MM.1S (cell line): Measurements from ENCODE around the gene SIRT7.
A peak's percentile ranks its signal among the peaks of the same experiment; 100 is the strongest.

Source experiments
- DNase-seq: peaks from one replicate; pipeline ENCODE4 v3.0.0-alpha.2; 2015
- H2AFZ ChIP-seq: fragments of 300-600 bp; sonication (generic); 2 replicates; pipeline ENCODE4 v1.6.0; 2016; ENCODE audit warnings: antibody characterized with exemption, low read length
- H3F3A ChIP-seq: fragments of 300-600 bp; sonication (generic); 2 replicates; pipeline ENCODE4 v1.6.1; 2016; ENCODE audit warnings: mild to moderate bottlenecking, antibody characterized with exemption, low read length, moderate library complexity, mixed read lengths; ENCODE audit not compliant: insufficient read depth
- H3K27ac ChIP-seq: fragments of 300-600 bp; sonication (generic); 2 replicates; pipeline ENCODE4 v1.5.1; 2016; ENCODE audit warnings: mild to moderate bottlenecking, low read length
- H3K27me3 ChIP-seq: fragments of 300-600 bp; sonication (generic); replicated peaks from 2 replicates; pipeline ENCODE4 v1.6.0; 2016; ENCODE audit warnings: low read length; ENCODE audit not compliant: insufficient read depth
- H3K36me3 ChIP-seq: fragments of 300-600 bp; sonication (generic); replicated peaks from 2 replicates; pipeline ENCODE4 v1.6.1; 2016; ENCODE audit warnings: mild to moderate bottlenecking, low read length, mixed read lengths; ENCODE audit not compliant: insufficient read depth
- H3K4me1 ChIP-seq: fragments of 300-600 bp; sonication (generic); 2 replicates; pipeline ENCODE4 v1.6.1; 2016; ENCODE audit warnings: low read length, mixed read lengths
- H3K4me2 ChIP-seq: fragments of 300-600 bp; sonication (generic); 2 replicates; pipeline ENCODE4 v1.6.0; 2016; ENCODE audit warnings: low read depth, low read length
- H3K4me3 ChIP-seq: fragments of 300-600 bp; sonication (generic); 2 replicates; pipeline ENCODE4 v1.5.1; 2016; ENCODE audit warnings: low read length, mixed read lengths
- H3K79me2 ChIP-seq: fragments of 300-600 bp; sonication (generic); 2 replicates; pipeline ENCODE4 v1.6.1; 2016; ENCODE audit warnings: mixed run types, low read length, mixed read lengths
- H3K9ac ChIP-seq: fragments of 300-600 bp; sonication (generic); 2 replicates; pipeline ENCODE4 v1.6.1; 2016; ENCODE audit warnings: low read length, mixed read lengths
- H3K9me2 ChIP-seq: fragments of 300-600 bp; sonication (generic); replicated peaks from 2 replicates; pipeline ENCODE4 v1.6.1; 2016; ENCODE audit warnings: mild to moderate bottlenecking, low read length, mixed read lengths; ENCODE audit not compliant: insufficient read depth
- H3K9me3 ChIP-seq: fragments of 300-600 bp; sonication (generic); replicated peaks from 2 replicates; pipeline ENCODE4 v1.6.1; 2016; ENCODE audit warnings: mild to moderate bottlenecking, low read length, mixed read lengths; ENCODE audit not compliant: insufficient read depth
- H4K20me1 ChIP-seq: fragments of 300-600 bp; sonication (generic); 2 replicates; pipeline ENCODE4 v1.6.1; 2016; ENCODE audit warnings: mild to moderate bottlenecking, low read length, moderate library complexity, mixed read lengths; ENCODE audit not compliant: insufficient read depth
- EZH2 ChIP-seq: fragments of 300-600 bp; sonication (generic); optimal IDR thresholded peaks from 2 replicates; pipeline ENCODE3; 2017; ENCODE audit warnings: low read depth, mild to moderate bottlenecking, antibody characterized with exemption, low read length, mixed read lengths
- EZH2phosphoT487 ChIP-seq: fragments of 300-600 bp; sonication (generic); IDR thresholded peaks from 2 replicates; pipeline ENCODE4 v1.6.1; 2018; ENCODE audit warnings: antibody characterized with exemption, low read length
- TF ChIP-seq, protein P1 (sequence below): fragments of 300-600 bp; sonication (generic); IDR thresholded peaks from 2 replicates; pipeline ENCODE4 v1.5.1; 2016; ENCODE audit warnings: antibody characterized with exemption, low read length, mixed read lengths

The SIRT7 gene

DNA sequence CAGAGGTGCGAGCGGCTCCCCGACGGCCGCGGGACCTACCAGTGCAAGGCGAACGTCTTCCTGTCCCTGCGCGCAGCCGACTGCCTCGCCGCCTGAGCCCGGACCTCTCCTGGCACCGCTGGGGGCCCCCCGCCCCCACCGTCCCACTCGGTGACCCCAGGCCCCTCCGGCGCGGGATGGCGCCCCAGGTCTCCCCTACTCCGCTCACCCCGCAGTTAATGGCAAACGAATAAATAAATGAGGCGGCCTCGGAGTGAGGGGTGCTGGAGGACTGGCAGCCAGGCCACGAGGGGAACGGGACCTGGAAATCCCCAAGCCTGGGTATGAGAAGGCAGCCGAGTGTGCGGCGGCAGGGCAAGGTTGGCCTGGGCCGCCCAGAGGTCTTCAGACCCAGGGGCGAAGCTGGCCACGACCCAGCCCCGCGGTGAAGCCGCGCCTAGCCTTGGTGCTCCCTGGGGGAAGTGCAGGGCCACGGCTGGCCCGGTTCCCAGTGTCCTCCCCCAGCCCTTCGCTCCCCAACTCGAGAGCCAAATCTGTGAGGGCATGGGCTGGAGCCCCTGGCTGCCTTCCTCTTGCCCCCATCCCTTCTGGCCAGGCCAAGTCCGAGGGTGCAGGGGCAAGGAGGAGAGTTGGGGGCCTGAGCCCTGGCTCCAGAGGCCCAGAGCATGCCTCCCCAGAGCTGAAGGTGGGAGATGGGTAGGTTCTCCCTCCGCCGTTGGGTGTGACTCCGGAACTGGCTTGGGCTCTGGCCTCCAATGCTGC is 15.1 kb downstream of the SIRT7 start:
- Histone ChIP-seq H3K79me2 (no peaks in the 10 kb centered on the region), H3K4me1 (no peaks in the 10 kb centered on the region), H2AFZ (no peak overlapping the region), H3K9ac (no peak overlapping the region), H3K4me3 (no peak overlapping the region), H3K27ac (no peak overlapping the region), H3K27me3 (no peaks in the 10 kb centered on the region; the same call in 1 of the 2 replicates), H3K4me2 (peak overlapping the region; percentile 24; the same call in 1 of the 2 replicates), H3F3A (no peaks in the 10 kb centered on the region), H4K20me1 (no peaks in the 10 kb centered on the region), H3K36me3 (no peaks in the 10 kb centered on the region), H3K9me3 (no peaks in the 10 kb centered on the region), H3K9me2 (no peaks in the 10 kb centered on the region)
- TF ChIP-seq EZH2phosphoT487 = no peak
- TF ChIP-seq, protein P1, sequence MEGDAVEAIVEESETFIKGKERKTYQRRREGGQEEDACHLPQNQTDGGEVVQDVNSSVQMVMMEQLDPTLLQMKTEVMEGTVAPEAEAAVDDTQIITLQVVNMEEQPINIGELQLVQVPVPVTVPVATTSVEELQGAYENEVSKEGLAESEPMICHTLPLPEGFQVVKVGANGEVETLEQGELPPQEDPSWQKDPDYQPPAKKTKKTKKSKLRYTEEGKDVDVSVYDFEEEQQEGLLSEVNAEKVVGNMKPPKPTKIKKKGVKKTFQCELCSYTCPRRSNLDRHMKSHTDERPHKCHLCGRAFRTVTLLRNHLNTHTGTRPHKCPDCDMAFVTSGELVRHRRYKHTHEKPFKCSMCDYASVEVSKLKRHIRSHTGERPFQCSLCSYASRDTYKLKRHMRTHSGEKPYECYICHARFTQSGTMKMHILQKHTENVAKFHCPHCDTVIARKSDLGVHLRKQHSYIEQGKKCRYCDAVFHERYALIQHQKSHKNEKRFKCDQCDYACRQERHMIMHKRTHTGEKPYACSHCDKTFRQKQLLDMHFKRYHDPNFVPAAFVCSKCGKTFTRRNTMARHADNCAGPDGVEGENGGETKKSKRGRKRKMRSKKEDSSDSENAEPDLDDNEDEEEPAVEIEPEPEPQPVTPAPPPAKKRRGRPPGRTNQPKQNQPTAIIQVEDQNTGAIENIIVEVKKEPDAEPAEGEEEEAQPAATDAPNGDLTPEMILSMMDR = no peak
- no peak for TF ChIP-seq EZH2
- DNase-seq = no peak

GRCh38 chr17:81902023-81902652 is 15.8 kb downstream of the SIRT7 start, which contains the start of gene NPB:
NPB (plus strand) TSS chr17:81902238; CDS start chr17:81902278, 40 bp downstream.
- DNase-seq = no peak
- Histone ChIP-seq H3K4me2 (peak within 1 kb of the TSS; percentile 24; the same call in 1 of the 2 replicates), H3K27ac (no peak within 1 kb of the TSS), H3K9me2 (no peaks in the 10 kb centered on the region), H4K20me1 (no peaks in the 10 kb centered on the region), H3K4me1 (no peaks in the 10 kb centered on the region), H3K4me3 (no peak within 1 kb of the TSS), H3K79me2 (no peaks in the 10 kb centered on the region), H3K27me3 (no peaks in the 10 kb centered on the region; the same call in 1 of the 2 replicates), H3K9ac (no peak within 1 kb of the TSS), H3F3A (no peaks in the 10 kb centered on the region), H2AFZ (no peak within 1 kb of the TSS), H3K36me3 (no peaks in the 10 kb centered on the region), H3K9me3 (no peaks in the 10 kb centered on the region)
- TF ChIP-seq EZH2 (no peak), EZH2phosphoT487 (no peak)
- TF ChIP-seq, protein P1 = no peak

DNA sequence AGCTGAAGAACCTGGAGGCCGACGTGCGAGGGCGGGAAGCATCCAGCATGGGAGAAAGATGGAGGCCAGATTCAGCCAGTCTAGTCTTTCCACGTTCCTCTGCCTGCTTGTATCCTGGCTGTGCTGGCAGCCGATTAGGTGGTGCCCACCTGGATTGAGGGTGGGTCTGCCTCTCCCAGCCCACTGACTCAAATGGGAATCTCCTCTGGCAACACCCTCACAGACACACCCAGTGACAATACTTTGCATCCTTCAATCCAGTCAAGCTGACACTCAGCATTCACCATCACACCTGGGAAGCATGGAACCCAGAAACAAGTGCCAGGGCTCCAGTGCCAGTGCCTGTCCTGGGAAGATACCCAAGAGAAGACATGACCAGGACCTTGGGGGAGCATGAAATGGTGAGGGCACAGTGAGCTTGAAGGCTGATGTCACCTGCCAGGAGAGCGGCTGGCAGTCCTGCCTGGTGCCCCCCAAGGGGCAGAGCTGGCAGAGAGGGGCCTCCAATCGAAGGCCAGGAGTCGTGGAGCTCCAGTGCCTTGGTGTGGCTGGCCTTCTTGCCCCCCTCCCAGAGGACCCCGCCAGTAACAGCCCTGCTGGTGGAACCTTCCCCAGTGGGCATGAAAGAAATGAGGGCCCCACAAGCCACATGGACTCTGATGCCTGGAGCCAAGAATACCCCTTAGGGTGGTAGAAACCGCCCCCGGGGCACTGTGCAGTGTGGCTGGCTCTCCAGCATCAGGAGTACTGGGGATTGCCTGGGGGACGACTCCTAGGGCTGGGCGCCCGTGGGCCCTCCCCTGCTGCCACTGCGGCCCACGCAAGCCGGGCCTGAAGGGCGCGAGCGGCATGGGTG is 16.6 kb downstream of the SIRT7 start:
- Histone ChIP-seq H3K9me3 (no peaks in the 10 kb centered on the region), H3F3A (no peaks in the 10 kb centered on the region), H2AFZ (no peak overlapping the region), H3K79me2 (no peaks in the 10 kb centered on the region), H3K4me1 (no peaks in the 10 kb centered on the region), H3K27ac (no peak overlapping the region), H3K4me3 (no peak overlapping the region), H3K36me3 (no peaks in the 10 kb centered on the region), H4K20me1 (no peaks in the 10 kb centered on the region), H3K9me2 (no peaks in the 10 kb centered on the region), H3K4me2 (no peak overlapping the region), H3K9ac (no peak overlapping the region), H3K27me3 (no peaks in the 10 kb centered on the region; the same call in 1 of the 2 replicates)
- no peak for DNase-seq
- no peak for TF ChIP-seq EZH2
- TF ChIP-seq, protein P1 = no peak
- no peak for TF ChIP-seq EZH2phosphoT487
